Measurements from ENCODE around the gene ZNF777.
"Not testable (repeated sequence)": the region's sequence is repeated elsewhere in the genome, so short reads cannot be mapped to it uniquely, and the experiment has no call there.

ZNF777 gene

DNA sequence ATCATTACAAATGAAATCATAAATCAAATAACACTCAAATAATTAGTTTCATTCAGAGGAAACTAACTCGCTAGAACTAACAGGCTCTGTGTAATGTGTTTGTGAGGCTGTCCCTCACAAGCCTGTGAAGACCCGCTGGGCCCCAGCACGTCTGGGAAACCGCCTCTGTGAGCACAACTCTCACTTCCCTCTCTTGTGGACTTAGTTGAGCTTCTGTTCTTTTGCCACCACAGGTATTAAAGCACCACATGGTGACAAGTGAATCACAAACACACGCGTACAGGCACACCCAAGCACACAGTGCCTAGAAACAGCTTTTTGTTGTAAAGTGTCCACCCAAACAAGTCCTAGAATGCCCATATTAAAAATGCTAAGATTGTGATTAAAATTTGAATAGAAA is 51.0 kb downstream of the ZNF777 start:
- no peak for DNase-seq

DNA sequence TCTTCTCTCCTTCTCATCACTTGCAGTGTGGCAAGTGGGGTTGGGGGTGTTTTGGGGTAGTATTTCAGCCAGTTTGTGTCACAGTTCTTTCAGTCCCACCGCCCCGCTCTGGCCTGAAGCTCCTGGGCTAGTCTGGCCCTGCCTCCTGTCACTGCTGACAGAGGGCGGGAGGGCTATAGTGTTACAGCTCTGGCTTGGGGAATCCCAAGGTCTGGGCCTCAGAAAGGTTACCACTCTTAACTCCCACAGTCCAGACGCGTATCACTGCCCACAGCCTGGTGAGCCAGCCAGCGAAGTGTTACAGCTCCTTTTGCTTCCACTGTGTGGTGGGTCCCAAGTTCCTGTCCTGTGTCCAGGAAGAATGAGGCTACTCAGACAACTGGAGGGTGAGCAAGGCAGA is 56.0 kb downstream of the ZNF777 start:
- no peak for DNase-seq

DNA sequence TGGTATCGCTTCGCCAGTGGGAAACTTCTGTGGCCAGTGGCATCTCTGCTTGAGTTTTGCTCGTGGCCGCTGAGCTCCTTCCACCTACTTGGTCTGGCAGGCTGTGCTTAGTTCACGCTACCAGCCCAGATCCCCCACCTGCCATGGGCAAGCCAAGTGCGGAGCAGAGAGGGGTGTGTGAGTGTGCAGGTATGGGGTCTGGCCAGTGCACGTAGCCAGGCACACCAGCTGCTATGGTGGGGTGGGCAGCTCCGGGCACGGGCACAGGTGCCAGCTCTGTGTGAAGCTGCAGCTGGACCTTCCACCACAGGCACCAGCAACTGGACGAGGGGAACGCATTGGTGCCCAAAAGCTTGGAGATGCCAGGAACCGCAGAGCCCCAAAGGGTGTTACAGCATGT is 56.5 kb downstream of the ZNF777 start:
- DNase-seq = no peak

DNA sequence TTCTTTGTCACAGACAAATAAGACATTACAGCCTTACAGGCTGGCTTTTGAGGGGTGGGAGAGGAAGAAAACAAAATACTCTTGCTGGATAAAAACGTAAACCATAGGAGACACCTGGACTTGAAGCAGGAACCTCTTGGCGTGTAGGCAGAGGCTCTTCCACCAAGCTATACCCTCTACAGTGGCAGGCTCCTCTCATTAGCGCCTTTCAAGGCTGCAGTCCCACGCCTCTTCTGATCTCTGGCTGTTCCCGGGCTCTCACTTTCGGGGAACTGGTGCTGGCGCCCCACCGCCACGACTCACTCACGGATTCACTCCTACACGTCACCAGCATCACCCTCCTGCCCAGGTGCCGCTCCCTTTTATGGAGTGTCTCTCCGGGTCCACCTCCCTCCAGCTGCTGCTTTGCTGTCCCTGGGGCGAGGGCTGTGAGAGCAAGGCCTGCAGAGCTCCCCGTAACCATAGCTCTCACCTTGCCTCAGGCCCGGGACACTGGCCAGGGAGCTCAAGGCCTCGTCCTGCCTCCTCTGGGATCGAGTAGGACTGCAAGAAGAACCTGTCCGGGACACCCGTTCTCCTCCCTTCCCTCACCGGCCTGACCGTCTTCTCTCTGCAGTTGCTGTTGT is 62.6 kb downstream of the ZNF777 start:
- DNase-seq = no peak

DNA sequence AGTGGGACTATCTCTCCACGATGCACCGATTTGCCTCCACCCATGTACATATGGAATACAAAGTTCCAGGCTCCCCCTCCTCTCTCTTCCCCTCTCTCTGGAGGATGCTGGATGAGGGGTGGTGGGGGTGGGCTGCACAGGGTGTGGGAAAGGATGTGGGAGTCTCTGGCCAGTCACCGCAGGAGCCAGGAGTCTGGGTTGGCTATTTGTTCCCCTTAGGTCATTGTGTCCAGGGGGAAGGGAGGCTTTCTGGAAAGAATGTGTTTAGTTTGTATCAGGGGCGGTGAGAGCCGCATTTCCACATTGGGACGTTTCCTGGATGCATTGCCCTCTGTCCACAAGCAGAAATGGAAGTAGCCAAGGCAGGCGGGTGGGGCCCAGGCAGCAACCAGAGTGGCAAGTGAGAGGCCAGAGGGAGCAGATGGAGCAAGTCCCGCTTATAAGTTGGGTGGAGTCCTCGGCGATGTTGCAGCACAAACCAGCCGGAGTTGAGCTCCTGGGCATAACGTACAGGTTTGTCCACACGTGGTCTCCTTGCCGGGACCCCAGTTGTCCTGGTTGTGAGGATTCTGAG is 63.3 kb downstream of the ZNF777 start:
- DNase-seq = no peak

DNA sequence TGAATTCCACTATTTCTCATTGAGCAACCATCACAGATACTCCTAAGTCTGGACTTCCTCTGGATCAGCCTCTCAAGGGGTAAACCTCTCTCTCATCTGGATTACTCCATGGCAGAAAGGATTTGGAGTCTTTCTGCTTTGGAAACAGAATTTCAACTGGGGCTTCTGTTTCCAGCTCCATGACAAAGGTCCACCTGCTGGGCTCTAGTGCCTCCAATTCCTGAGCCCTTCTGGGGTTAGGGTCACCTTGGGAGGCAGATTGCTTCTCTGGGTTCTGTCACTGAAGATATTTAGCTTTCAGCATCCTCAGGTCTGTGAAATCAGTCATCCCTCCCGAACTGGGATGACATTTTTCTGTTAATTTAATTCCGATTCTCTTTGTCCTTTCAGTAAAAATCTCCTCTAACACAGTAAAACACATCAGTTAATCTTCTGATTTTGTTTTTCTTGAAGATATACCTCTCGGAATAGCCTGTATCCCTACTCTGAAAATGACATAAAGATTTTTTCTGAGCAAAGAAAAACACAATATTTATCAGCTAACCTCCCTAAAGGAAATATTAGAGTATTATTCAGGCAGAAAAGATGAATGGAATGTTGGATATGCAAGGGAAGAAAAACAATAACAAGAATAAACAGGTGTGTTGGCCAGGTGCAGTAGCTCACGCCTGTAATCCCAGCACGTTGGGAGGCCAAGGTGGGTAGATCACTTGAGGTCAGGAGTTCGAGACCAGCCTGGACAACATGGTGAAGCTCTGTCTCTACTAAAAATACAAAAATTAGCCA is 72.1 kb downstream of the ZNF777 start:
- DNase-seq = not testable (repeated sequence)

DNA sequence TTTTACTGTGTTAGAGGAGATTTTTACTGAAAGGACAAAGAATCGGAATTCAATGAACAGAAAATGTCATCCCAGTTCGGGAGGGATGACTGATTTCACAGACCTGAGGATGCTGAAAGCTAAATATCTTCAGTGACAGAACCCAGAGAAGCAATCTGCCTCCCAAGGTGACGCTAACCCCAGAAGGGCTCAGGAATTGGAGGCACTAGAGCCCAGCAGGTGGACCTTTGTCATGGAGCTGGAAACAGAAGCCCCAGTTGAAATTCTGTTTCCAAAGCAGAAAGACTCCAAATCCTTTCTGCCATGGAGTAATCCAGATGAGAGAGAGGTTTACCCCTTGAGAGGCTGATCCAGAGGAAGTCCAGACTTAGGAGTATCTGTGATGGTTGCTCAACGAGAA is 74.3 kb downstream of the ZNF777 start:
- DNase-seq = not testable (repeated sequence)

DNA sequence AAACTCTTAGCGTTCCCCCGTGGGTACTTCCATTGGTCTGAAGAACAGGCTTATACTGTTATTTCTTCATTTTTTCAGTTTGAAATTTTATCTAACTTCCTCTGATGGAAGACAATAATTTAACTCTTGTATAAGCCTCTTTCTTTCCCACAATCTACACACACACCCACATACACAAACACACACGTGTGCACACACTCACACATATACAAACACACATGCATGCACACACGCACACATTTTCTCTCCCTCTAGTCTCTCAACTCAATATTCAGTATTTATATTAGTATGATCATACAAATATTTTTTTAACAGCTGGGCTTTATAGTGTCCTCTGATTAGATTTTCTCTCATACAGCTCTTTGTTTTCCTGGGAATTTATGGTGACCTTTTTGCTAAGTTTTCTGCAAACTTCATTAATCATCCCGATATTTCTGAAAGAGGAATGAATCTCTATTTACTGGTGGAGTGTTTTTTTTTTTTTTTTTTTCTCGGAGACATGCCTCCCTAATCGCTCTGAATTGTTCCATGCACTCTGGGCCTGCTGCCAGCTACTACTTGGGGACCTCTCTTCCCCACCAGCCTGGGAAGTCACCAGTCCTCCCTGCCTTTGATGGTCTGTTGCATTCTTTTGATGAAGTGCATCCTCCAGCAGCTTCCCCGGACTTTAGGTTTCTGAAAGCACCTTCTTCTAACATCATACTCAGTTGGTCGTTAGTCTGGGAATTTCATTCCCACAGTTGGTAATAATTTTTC is 75.5 kb downstream of the ZNF777 start:
- DNase-seq = no peak

All from CD4-positive, alpha-beta T cell treated with Interleukin-4 for 4 hours (primary cell).